ENCODE data around the gene SVIL.

- TF ChIP-seq CTCF (IDR thresholded peaks at IDR 0.05) (no peak), EP300 (IDR thresholded peaks at IDR 0.05) (no peak), POLR2A (IDR thresholded peaks at IDR 0.05; ENCODE audit: low read depth) (no peak)
Observed at GRCh38 chr10:29588629-29589421, 45.9 kb downstream of the SVIL start.

Measured in esophagus muscularis mucosa (tissue), 4 donors.